Activated T-cell treated with anti-CD3 and anti-CD28 coated beads for 4 hours (primary cell): ENCODE measurements around the gene COL1A2.

Experiments used
- DNase-seq: peaks from one replicate; pipeline ENCODE4 v3.0.0-alpha.2; 2020

The COL1A2 gene

DNA sequence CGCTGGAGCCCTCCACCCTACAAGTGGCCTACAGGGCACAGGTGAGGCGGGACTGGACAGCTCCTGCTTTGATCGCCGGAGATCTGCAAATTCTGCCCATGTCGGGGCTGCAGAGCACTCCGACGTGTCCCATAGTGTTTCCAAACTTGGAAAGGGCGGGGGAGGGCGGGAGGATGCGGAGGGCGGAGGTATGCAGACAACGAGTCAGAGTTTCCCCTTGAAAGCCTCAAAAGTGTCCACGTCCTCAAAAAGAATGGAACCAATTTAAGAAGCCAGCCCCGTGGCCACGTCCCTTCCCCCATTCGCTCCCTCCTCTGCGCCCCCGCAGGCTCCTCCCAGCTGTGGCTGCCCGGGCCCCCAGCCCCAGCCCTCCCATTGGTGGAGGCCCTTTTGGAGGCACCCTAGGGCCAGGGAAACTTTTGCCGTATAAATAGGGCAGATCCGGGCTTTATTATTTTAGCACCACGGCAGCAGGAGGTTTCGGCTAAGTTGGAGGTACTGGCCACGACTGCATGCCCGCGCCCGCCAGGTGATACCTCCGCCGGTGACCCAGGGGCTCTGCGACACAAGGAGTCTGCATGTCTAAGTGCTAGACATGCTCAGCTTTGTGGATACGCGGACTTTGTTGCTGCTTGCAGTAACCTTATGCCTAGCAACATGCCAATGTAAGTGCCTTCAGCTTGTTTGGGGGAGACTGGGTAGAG is at the start of gene COL1A2:
COL1A2 (plus strand) TSS at position 459 of the 704 bp plus-strand sequence; CDS start at position 596, 137 bp downstream.
- DNase-seq, result no peak

- DNase-seq, result no peak
Observed at GRCh38 chr7:94345907-94346306, 48.8 kb upstream of the COL1A2 start.

- DNase-seq, result no peak
Observed at GRCh38 chr7:94348142-94348541, 46.6 kb upstream of the COL1A2 start.

- DNase-seq, result no peak
Observed at GRCh38 chr7:94350734-94351133, 44.0 kb upstream of the COL1A2 start.

GRCh38 chr7:94351703-94352102 is 43.0 kb upstream of the COL1A2 start:
- DNase-seq, result no peak

DNA sequence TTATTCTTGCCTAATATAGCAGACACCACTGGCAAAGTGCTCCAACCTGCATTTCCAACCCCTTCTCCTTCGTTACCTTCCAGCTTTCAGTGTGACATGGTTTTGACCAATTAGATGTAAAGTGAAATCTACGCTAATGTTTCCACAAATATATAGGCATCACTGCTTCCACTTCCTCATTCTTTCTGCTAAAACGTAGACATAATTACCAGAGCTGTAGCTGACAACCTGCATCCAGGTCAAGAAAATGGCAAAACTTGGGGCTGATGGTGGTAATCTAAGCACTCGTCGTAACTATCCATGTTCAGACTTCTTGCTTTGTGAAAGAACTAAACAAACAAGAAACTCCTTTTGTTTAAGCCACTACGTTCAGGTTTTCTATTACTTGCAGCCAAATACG is 41.8 kb upstream of the COL1A2 start:
- DNase-seq, result no peak

DNA sequence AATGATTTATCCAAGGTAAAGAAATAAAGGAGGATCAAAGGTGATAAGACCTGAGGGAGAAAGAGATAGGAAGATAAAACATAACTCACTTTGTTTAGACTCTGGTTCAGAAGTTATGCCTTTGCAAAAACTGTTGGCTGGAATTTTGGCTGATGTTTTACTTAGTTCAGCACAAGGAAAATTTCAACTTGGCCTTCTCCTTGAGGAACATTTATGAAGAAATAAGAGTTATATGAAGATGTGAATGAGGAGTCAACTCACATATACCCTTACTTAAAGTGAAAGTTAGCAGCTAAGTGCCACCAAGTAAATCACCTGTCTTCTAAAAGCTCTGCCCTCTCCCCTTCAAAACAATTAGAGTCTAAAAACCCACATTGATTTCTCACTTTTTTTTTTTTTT is 39.7 kb upstream of the COL1A2 start:
- no peak for DNase-seq

DNA sequence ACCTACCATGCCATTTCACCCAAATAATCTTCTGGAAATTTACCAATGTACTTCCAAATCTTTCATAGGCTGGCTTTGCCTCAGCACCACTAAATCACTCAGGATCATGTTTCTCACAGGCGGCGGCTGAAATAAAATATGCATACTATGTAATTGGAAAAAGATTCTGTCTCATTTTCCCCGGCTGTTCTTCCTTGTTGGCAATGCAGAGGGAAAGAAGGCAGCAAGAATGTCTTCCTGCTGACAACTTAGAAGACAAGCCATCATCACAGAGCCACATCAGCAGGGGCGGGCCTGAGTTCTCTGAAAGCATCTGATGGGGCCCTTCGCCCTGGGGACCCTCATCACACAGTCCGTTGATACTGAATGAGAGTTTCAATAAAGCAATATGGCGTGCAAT is 39.2 kb upstream of the COL1A2 start:
- no peak for DNase-seq

DNA sequence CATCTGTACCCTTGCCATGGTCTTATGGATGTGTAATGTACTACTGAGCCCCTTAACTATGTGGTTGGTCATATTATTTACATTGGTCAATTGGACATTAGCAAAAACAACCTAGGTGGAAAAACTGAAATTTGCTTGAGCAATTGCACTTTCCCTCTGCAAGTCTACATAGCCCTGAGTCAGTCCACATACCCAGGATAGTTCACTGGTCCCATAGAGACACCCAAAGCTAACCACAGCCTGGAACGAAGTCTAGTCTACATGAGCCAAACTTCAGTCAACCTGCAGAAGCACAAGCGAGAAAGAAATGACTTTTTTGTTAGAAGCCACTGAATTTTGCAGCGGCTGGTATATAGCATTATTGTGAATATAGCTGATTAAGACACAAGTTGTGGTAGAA is 37.6 kb upstream of the COL1A2 start:
- DNase-seq, result no peak

GRCh38 chr7:94360926-94361325 is 33.8 kb upstream of the COL1A2 start:
- no peak for DNase-seq

DNA sequence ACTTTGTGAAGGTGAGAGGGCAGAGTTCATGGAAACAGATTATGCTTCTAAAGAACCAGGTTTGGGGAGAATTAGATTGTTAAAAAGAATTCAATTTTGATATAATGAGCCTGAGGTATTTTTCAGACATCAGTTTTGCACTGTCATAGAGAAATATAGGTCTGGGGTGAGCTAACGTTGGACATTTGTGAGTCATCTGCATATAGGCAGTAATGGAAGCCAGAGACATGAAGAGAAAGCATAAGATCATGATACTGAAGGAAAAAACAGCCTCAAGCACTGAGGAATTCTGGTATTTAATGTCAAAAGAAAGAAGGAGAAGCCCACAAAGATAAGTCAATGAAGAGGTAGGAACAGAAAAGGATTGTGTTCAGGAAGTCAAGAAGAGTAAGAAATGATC is 32.4 kb upstream of the COL1A2 start:
- no peak for DNase-seq

DNA sequence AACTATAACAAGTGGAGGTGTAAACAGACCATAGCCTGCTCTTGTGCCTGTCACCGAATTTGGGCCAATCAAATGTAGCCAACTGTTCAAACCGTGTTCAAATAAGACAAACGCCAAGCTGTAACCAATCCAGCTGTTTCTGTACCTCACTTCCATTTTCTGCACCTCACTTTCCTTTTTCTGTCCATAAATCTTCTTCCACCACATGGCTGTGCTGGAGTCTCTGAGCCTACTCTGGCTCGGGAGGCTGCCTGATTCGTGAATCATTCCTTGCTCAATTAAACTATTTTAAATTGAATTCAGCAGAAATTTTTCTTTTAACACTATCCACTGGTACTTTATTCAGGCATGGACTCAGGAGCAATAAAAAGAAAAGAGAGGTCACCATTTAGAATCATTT is 29.9 kb upstream of the COL1A2 start:
- DNase-seq, result no peak

DNA sequence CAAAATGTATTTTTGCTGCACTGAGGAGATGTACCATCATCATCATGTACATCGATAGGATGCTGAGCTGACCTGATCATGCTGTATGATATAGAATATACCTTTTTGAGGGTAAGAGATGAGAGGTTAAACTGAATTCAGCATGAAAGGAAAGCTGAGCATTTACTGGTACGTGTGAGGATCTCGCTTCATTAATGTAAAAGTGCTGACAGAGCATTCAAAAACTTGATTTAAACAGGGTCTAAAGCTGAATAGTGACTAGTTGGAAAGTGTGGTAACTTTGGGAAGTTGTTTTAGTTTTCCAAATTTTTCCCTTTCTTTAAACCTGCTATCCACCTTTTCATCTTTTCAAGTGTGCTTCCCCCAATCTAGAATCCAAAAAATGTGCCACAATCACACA is 28.5 kb upstream of the COL1A2 start:
- DNase-seq, result no peak

- DNase-seq, result no peak
Observed at GRCh38 chr7:94366832-94367231, 27.9 kb upstream of the COL1A2 start.

- DNase-seq, result no peak
Observed at GRCh38 chr7:94367949-94368348, 26.7 kb upstream of the COL1A2 start.

DNA sequence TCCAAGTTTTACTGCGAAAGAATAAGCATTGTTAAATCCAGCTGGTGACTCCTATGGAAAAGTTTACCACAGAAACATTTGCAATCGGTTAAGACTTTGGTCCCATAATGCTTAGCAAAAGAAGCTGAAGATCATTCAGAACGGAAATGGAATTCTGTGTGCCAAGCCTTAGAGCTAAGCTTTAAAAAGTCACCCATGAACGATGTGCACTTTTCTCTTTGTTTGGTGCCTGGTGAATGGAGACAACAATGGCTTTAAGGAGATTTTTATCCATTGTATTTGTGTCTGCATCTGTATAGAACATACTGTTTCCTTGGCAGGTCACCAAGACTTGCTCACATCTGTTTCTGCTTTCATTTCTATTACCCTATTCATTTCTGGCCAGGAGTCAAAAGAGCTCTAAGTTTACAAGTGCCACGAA is 26.3 kb upstream of the COL1A2 start:
- no peak for DNase-seq

- DNase-seq, result no peak
Observed at GRCh38 chr7:94374231-94374630, 20.5 kb upstream of the COL1A2 start.

DNA sequence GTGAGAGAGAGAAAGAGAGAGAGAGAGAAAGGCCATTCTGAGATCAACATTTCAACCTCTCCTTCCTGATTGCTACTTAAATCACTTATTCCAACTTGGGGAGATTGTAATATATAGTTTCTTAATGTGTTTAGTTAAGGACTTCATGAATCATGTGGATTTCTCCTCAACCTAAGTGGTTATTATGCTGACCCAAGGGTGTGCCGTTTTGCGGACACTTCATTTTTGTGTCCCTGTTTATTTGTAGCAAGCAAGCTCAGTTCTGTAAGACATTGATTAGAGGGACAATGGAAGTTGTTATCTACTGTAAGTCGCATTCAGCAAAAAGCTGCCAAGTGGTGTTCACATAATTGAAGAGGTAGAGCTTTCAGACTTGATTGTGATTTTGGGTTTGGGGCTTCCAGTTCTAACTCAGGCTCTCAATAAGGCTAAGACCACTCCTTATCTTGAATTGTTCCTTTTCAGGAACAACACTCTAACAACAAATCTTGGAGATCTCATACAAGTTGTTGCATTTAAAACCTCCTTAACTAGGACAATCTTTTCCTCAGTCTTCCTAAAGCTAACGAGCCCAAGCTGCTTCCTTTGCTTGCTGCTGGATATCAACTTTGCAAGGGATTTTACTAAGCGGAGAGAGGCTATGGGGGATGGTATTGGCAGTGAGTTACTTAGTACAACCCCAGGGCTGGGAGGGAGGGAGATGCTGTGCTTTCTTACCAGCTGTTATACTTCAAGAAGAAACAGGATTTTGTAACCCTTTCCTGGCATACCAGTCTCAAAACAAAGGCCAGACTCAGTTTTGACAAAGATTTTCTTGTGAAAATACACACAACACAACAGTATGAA is 19.8 kb upstream of the COL1A2 start:
- no peak for DNase-seq

- no peak for DNase-seq
Observed at GRCh38 chr7:94375691-94376090, 19.0 kb upstream of the COL1A2 start.

- DNase-seq, result no peak
Observed at GRCh38 chr7:94376281-94376680, 18.4 kb upstream of the COL1A2 start.

- no peak for DNase-seq
Observed at GRCh38 chr7:94378356-94378755, 16.3 kb upstream of the COL1A2 start.

- no peak for DNase-seq
Observed at GRCh38 chr7:94380264-94380663, 14.4 kb upstream of the COL1A2 start.

GRCh38 chr7:94382132-94382531 is 12.6 kb upstream of the COL1A2 start:
- no peak for DNase-seq

GRCh38 chr7:94382746-94383145 is 11.9 kb upstream of the COL1A2 start:
- no peak for DNase-seq
